ENCODE results near the gene DENND1A.

Gene DENND1A

DNA sequence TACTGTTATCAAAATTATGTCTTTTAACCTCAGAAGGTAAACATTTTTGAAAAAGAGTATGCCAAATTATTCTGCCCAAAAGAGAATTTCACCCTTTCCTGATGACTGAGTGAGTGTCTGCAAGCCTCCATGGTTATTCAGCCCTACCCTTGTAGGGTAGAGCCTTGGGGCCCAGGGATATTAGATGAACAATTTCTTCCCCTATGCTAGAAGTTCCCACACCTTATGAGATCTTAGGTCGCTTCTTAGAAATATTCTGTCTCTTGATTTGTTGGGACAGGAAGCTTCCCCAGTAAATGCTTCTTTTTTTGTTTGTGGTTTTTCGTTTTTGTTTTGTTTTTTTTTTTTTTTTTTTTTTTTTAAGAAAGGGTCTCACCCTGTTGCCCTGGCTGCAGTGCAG lies 570.8 kb downstream of the DENND1A start:
- no peak for DNase-seq

DNA sequence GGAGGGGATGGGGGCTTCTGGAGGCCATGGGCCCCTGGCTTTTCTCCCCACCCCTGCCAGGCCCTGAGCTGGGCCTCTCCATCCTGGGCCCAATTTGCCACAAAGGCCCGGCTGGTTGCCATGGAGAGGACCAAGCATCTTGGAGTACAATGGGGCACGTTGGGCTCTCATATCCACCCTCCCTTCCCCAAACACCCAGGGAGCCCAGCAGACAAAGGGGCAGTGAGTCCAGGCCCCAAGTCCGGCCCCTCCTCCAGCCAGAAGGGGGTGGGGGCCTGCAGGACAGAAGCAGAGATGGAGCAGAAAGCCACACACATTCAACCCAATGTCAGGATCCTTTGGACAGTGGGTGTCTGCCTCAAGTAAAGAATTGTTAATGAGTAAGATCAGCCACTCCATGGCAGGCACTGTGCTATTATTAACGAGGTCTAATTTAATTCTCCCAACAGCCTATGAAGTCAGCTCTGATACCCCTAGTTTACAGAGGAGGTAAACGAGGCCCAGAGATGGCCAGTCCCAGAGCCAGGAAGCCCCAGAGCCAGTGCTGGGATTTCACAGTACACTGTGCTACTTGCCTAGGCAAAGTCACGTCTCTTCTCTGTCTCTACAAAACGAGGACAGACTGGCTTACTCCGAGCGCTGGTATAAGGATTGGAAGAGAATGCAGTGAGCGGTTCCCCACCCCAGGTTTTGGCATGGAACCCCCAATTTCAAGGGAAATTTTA lies 571.6 kb downstream of the DENND1A start:
- no peak for DNase-seq

DNA sequence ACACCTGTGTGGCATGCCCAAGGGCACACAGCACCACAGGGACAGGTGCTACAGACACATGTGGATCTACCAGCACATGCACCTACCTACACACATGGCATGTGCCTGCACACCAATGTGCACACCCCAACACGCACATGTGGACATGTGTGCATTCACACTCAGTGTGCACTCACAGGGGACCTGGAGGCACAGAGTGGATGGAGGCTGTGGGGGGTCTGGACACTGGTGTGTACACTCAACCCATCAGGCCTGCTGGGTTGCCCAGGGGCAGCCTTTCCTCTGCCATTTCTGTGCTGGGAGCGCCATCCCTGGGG lies 572.2 kb downstream of the DENND1A start:
- no peak for DNase-seq

DNA sequence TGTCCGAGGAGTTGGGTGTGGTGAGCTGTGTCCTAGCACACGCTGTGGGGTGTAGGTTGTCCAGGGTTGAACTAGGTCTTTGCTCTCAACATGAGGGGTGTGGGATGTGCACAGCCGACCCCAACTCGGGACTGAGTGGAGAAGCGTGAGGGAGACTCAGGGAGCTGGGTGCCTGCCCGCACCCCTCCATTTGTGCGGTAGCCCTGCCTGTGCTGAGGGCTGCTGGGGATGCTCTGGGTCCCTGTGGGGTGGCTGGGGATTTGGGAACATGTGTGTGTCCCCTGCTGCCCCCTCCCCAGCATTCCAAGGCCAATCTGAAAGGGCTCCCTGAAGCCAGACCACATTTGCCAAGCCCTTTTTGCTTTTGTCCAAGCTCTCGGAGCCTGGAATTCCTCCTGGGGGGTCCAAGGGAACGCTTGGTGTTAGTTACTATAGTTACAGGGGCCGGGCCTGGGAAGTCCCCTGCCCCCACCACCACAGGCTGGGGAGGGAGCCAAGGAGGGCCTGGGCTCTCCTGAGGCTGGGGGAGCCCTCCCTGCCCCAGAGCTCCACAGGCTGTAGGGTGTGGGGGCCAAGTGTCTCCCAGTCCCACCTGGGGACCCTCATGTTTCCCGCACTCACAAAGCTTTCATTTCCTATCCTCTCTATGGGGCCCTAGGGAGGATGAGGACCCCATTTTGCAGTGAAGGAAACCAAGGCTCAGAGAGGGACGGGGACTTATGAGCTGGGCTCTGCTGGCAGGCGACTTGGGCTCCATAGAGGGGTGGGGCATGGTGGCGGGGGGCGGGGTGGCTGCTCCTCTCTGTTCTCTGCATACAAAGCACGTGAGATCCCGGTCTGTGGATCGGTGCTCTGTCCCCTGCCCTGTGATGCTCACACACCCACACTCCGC lies 572.8 kb downstream of the DENND1A start:
- DNase-seq = no peak

DNA sequence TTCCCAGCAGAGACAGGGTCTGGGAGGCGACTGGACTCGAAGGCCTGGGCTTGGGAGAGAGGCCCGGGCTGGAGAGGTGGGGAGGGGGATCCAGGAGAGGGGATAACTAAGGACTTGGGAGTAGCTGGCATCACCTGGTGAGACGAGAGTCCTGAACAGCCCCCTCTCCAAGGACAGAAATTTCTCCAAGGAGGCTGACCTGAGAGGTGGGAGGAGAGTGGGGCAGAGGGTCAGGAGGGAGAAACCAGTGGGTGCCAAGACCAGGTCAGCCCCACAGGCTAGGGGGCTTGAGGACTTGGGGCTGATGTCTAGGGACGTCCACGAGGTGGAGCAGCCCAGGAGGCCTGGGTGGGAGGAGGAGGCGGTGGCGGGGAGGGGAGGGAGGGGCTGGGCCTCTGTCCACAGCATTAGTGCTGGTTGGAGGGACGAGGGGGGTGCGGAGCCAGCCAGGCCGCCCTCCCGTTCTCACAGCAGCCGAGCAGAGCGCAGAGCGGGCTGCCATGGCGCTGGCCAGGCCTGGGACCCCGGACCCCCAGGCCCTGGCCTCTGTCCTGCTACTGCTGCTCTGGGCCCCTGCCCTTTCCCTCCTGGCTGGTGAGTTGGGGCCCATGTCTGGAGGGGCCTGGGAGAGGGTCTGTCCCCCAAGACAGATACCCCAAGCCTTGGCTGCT lies 574.0 kb downstream of the DENND1A start, which contains the start of gene CRB2:
TSS of gene CRB2 (plus strand) at position 437 of the 671 bp plus-strand sequence. CDS start at position 501, 64 bp downstream.
- no peak for DNase-seq

DNA sequence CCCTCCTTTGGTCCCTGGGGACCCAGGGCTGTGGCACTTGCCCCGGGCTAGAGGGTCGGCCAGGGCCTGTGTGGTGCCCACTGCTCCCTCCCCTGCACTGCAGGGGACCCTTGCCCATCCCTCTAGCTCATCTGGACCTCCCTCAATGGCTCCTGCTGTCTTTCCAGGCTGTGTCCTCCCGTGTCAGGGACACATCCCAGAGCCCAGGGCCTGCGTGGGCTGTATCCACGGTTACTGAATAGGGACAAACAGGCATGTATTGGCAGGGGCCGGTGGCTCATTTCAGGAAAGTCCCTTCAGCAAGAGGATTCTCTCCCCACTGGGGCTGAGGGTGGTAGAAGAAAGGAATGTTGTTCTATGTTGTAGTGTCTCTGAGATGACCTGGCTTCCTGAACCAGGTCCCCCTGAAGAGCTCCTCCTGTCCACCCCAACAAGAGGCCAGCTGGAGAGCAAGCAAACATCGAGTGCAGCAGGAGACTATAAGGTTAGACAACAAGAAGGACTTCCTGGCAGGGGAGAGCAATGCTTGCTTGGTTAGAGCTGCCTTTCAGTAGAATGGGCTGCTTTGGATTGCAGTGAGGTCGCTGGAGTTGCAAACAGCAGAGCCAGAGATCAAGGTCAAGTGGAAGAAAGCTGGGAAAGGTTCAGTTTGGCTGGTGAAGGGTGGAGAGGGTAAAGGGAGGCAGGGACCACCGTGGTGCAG lies 575.0 kb downstream of the DENND1A start:
- no peak for DNase-seq

DNA sequence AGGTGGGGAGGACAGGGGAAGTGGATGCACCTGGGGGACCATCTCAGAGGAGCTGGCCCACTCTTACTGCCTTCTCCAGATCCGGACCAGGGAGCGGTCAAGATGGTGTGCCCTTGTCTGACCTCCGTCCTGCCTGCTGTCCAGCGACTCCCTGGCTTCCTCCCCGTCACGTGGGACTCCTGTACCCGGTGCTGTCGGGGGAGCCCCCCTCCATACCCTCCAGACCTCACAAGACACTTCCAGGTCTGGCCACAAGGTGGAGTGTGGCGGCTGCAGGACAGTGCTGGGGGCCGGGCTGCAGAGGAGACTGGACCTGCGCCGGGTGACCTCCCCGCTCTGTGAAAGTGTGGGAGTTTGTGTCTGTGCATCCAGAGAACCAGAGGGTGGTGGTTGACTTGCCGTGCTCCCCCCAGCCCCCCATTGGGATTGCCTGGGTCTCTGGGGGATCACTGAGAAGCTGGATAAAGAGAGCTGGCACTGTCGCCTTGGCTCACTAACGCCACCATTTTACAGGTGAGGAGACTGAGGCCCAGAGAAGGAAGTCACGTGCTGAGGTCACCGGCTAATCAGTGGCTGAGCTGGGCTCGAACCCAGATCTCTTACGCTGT lies 575.8 kb downstream of the DENND1A start:
- DNase-seq = peak; percentile 43

DNA sequence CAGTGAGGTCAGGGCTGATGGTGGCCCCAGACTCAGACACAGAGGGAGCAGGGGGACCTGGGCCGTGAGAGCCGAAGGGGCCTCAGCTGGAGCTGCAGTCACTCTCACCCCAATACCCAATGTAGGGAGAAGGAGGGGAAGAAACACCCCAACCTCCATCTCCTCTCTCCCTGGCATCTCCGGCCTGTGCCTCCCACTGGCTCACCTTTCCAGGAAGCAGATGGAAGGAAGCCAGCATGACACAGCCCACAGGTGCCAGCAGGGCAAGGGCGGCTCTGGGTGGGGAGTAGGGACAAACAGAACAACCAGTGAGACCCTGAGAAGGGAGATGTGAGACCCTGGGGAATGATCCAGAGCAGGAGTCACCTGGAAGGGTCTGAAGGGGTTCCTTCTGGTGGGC lies 576.9 kb downstream of the DENND1A start:
- DNase-seq = no peak

DNA sequence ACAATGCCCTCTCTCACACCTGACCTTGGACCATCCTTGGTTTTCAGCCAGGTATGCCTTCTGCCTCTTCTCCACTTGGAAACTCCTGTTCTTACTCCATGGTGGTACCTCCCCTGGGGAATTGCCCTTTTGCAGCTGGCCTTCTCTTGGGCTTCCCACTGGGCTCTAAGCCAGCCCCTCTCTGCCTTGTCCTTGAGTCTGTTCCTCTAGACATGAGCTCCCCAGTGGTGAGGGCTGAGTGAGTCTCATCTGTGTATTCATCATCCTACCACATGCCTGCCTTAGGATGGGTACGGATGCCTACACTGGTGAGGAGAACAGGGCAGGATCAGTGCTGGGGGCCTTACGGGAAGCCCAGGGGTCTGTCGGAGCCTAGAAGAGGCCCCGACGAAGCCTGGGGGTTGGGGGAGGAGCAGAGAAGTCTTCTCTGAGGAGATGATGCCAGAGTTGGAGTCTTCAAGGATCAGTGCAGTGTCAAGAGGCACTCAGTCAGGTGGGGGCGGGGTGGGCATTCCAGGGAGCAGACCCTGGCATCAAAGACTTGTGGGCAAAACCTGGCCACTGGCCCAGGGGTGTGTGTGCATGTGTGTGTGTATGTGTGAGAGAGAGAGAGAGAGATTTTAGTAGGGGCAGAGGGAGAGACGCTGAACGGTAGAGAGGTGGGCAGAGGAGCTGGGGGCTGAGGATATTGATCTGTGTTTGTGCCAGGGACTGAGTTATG lies 579.2 kb downstream of the DENND1A start:
- no peak for DNase-seq

DNA sequence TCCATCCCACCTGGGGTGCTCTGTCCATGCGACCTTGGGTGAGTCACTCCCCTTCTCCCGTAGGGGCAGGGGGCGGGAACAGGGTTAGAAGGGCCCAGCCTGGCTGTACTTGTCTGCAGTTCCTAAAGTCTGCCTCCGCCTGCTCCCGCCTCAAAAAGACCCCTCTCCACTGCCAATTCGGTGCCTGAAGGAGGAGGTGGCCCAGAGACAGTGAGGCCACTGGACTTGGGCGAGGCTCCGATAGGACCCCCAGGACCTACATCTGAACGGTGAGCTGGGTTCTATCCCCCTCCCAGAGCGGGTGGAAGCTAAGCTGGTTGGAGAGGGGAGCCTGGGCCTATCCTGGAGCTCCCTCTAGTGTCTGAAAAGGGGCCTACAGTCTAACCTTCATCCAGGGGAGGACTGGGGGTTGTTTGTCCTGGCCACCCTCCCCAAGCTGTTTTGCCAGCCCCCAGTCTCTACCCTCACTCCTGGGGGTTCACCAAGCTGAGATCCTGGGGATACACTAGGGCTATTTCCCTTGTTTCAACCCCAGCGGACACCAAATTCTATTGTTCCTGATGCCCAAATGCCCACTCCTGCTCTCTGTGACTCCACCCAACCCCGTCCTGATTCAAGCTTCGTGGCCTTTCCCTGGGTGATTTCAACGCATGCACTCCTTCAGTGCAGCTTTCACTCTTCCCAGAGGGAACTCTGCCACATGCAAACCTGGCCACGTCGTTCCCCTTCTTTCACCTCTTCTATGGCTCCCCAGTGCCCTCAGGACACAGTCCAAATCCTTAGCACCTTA lies 580.0 kb downstream of the DENND1A start:
- DNase-seq = peak; percentile 74

DNA sequence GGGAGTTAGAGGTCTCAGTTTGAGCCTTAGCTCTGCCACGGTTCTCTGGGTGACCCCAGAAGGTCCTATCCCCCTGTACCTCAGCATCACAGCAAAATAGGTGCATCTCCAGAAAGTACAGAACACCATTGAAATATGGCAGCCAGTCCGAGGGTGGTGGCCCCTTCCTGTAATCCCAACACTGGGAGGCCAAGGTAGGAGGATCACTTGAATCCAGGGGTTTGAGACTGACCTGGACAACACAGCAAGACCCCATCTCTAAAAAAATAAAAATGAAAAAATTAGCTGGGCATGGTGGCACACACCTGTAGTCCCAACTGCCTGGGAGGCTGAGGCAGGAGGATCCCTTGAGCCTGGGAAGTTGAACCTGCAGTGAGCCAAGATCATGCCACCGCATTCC lies 580.9 kb downstream of the DENND1A start:
- no peak for DNase-seq

DNA sequence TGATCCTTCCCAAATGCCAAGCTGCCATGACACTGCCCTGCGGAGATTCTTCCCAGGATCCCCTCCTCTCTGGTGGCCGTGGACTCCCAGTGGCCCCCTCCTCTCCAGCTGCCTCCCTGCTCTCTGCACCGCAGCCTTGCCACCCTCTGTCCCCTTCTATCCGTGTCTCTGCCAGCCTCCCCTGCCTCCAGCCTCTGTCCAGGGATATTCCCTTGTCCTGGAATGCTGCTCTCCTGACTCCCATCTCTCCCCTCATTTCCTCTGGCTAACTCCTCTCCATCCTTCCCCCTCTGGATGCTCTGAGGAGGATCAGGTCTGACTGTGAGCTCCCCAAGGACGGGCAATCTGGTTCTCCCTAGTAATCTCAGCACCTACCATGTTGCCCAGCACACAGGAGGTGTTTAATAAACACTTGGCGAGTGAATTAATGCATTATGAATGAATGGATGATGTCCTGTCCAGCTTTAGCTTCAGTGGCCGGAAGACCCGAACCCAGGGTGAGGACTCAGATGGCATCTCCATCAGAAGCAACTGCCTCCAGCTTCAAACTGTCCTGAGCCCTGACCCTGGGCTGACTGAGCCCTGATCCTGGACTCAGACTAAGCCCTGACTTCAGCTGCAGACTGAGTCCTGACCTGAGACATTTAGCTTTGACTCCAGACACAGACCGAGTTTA lies 581.5 kb downstream of the DENND1A start:
- DNase-seq = no peak

DNA sequence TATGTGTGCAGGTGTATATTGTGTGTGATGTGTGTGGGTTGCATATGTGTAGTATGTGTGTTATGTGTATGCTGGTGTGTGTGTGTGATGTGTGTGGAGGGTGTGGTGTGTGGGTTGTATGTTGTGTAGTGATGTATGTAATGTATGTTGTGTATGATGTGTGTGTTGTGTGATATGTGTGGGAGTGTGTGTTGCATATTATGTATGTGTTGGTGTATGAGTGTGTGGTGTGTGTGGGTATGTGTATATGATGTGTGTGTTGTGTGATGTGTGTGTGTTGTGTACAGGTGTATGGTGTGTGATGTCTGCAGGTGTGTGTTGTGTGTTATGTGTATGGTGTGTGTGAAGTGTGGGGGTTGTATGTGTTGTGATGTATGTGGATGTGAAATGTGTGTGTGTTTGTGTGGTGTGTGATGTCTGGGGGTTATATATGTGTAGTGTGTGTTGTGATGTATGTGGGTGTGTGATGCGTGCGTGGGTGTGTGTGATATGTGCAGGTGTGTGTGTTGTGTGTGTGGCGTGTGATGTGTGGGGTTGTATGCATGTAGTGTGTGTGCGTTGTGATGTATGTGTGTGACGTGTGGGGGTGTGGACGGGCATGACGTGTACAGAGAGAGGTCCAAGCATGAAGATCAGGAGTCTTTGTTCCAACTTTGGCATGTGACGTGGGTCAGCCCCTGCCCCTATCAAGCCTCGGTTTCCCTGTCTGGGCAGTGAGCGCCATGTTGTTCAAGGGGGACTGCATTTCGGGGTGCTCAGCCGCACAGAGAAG lies 582.5 kb downstream of the DENND1A start:
- DNase-seq = no peak

DNA sequence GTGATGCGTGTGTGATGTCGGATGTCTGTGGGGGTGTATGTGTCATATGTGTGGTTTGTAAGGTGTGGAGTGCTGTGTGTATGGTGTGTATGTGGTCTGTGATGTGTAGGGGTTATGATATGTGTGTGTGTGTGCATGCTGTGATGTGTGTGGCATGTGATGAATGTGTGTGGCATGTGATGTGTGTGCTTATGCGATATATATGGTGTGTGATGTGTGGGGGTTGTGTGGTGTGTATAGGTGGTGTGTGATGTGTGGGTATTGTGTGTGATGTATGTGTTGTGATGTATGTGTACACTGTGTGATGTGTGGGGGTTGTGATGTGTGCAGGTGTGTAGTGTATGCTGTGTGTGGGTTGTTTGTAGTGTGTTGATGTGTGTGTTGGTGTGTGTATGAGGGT lies 583.1 kb downstream of the DENND1A start:
- no peak for DNase-seq

DNA sequence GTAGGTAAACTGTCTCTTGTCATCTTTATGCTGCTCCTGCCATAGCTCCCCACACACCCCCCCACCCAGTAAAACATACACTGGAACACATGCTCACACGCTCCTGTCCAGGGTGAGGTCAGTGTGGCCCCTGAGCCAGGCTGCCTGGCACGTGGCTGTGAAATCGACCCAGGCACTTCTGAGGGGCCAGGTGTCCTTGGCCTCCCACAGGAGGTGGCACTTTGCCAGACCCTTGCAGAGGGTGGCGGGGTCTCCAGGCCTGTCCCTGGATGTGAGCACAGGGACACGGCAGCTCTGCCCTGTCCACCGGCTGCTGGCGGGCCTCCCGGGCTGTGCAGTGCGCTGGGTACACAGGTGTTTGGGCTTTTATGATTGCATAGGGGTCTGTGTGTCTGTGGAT lies 583.9 kb downstream of the DENND1A start:
- no peak for DNase-seq

DNA sequence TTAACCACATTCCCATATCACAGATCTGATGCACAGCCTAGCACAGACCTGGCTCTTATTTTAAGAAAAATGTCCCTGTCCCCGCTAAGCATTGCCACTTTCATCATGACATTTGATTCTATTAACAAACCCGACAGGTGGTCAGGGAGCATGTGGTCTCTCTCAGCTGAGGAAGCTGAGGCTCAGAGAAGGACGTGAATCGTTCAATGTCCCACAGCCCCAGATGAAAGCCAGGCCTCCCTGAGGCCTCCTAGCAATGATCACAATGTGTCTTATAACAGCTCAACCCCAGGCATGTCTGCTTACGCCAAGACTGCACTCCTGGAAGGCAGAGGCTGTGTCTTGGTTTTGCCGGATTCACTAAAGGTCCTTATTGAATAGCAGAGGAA lies 584.4 kb downstream of the DENND1A start:
- no peak for DNase-seq

DNA sequence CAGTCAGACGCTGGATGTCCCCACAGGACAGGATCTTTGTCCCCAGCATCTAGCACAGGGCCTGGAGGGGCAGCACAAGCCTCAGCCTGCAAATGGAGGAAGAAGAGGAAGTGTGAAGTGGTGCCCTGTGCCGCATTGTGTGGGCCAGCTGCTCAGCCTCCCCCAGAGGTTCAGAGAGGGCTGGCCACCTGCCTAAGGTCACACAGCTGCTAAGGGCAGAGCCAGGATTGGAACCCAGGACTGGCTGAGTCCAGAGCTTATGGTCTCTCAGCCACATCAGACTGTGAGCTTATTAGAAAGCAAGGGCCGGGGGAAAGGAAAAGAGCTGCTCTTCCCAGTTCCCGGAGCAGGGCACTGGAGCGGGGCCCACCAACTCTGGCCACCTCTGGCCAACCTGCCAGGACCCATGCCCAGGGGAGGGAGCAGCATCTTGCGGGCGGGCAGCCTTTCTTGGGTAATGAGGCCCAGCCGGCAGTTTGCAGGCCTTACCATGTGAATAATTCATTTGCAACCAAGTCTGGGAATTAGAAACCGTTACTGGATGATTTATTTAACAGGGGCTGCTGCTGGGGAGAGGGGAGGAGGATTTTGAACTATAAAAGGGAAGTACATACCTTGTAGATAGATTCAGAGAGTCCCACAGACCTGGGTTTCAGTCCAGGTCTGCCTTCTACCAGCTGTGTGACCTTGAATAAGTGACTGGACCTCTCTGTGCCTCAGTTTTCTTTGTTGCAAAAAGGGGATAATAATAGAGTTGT lies 585.6 kb downstream of the DENND1A start:
- DNase-seq = no peak

DNA sequence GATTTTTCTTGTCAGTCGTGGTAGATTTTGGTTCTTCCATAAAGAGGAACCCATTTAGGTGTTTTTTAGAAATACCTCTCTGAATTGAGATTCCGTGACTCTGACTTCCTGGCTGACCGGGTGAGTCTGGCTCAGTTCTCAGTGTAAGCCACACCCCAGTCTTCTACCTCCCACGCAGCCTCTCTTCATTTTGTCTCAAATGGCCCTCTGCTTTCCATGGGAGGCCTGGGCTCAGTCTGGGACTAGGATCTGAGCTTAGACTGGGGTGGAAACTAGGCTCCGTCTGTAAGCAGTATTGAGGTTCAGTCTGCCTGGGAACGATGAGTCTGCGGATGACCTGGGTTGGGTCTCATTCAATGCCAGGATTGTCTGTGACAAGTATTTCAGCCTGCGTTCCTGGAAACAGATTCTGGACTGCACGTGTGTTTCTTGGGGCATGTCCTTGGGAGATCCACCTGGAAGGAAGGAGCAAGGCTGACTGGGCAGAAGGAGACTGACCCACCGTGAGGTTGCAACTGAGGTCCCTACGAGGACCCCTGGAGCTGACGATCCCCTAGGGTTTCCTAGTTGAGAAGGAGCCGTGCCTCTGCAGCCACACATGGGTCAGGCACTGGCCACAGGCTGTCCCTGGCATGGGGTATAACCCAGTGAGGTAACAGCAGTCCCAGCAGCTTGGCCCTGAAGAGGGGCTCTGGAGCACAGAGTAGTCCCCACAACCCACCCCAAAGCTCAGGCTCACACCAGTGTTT lies 586.3 kb downstream of the DENND1A start:
- DNase-seq = no peak

All from CD4-positive, alpha-beta T cell treated with Interleukin-17A for 1 hour (primary cell).